Uterus (tissue), 2 donors: ENCODE results near the gene NTNG1.

ENCODE experiments used
- CTCF ChIP-seq, 4 experiments: fragments of 200-600 bp in 2 of 4; fragments of 450-650 bp in 2 of 4; sonication (generic) in 2 of 4; IDR thresholded peaks; one replicate each; pipeline ENCODE4 v1.5.1; 2016 to 2019; ENCODE audit warnings: antibody characterized with exemption in 4 of 4, mild to moderate bottlenecking in 2 of 4, moderate library complexity in 1 of 4
- POLR2A ChIP-seq, 2 donors: fragments of 450-650 bp; IDR thresholded peaks; one replicate each; pipeline ENCODE4 v1.6.1; 2016; ENCODE audit warnings: antibody characterized with exemption in 2 of 2, mild to moderate bottlenecking in 1 of 2, moderate library complexity in 1 of 2

GRCh38 chr1:107459204-107459904 lies 318.5 kb downstream of the NTNG1 start:
- TF ChIP-seq CTCF (IDR thresholded peaks at IDR 0.05) = no peak
- no peak for TF ChIP-seq POLR2A (IDR thresholded peaks at IDR 0.05)
